HG03108 (cell line): Measurements from ENCODE around the gene CAST.
A peak's percentile ranks its signal among the peaks of the same experiment; 100 is the strongest.

Experiments used
- ATAC-seq: cut with Tn5 transposase; IDR thresholded peaks from one replicate; pipeline ENCODE4 v1.9.1; 2021; ENCODE audit warnings: moderate library complexity; ENCODE audit not compliant: unreplicated experiment

Gene CAST

GRCh38 chr5:96816411-96816939 lies 154.3 kb downstream of the CAST start:
- peak; percentile 85 for ATAC-seq

GRCh38 chr5:96816991-96817390 lies 154.8 kb downstream of the CAST start:
- peak; percentile 12 for ATAC-seq

DNA sequence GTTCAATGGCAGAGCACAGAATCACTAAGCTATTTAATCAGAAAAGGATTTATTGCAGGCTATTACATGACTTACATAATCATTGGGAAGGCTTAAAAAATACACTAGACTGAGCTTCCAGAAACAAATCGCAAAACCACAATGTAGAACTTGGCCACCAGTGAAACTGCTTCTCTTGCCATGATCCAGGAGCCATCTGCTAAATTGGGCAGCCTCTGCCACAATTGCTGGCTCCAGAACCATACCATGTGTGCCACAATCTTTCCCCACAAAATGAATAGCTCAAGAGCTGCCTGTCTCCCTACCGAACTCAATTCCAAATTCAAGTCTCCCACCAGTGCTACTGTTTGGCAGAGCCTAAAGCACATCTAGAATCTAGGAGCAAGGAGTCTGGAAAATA lies 155.3 kb downstream of the CAST start:
- ATAC-seq: no peak

GRCh38 chr5:96818125-96818788 lies 156.1 kb downstream of the CAST start:
- ATAC-seq: no peak

- no peak for ATAC-seq
These were observed 157.6 kb downstream of the CAST start for GRCh38 chr5:96819806-96820205.

DNA sequence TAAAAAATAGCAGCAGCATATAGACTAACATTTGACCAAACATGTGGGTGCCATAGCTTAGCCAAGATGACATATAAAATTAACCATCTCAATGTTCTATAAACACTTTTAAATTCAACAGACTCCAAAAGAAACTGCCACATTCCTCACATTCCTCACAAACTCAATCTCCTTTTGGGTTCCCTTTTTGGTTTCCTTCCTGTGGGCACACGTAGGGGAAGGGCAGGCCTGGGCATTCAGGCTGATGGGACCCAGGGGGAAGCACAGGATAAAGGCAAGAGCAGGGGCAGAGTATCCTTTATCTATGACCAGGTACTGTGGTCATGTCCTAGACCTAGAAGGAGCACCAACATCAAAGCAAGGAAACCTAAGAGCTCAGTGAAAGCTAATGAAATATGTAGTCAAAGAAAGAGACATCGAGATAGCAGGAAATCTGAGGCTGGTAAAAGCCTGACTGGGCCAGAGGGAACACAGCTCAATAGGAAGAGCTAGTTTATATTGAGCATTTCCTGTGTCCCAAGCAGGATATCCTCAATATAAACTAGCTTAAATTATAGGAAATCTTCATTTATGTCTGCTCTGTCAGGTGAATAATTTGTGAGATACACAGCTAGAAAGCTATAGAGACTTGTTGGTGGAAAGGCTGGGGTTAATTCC lies 159.2 kb downstream of the CAST start:
- no peak for ATAC-seq

GRCh38 chr5:96822686-96823459 lies 160.7 kb downstream of the CAST start:
- ATAC-seq: no peak

DNA sequence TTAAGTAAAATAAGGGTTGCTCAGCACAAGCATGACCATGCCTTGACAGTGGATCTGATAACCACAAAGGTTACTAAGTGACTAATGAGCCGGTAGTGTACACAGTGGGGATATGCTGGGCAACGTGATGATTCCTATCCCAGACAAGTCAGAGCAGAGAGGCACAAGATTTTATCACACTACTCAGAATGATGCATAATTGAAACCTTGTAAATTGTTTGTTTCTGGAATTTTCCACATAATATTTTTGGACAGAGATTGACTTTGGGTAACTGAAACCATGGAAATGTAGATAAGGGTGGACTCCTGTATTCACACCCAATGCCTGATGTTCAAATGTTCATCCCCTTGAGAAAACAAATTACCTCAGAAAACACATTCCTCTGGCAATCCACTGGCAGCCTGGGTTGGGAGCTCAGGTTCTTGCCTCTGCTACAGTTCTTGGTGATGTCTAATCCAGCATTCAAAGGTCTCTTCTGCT lies 161.8 kb downstream of the CAST start:
- peak; percentile 98 for ATAC-seq
